Peyer's patch (tissue), 4 donors: Measurements from ENCODE around the gene COL28A1. TPM values are rescaled to one million over a fixed set of nuclear protein-coding genes. Genes with fewer than 3 reads are reported as not detected.

Experiments used
- DNase-seq, 3 donors: peaks; one replicate each; pipeline ENCODE4 v3.0.0-alpha.2; 2017 to 2019
- H3K27ac ChIP-seq, 4 donors: fragments of 200-600 bp; sonication (generic); one replicate each; pipeline ENCODE4 v1.5.1; 2016 to 2019
- H3K27me3 ChIP-seq, 2 donors: fragments of 200-600 bp; sonication (generic); one replicate each; pipeline ENCODE4 v1.5.1; 2019
- H3K36me3 ChIP-seq, 3 donors: fragments of 200-600 bp; sonication (generic); one replicate each; pipeline ENCODE4 v1.5.1; 2016 to 2019
- H3K4me1 ChIP-seq, 4 donors: fragments of 200-600 bp; sonication (generic); one replicate each; pipeline ENCODE4 v1.5.1; 2016 to 2019
- H3K4me3 ChIP-seq, 4 donors: fragments of 200-600 bp; sonication (generic); 1 replicate in 3 of 4; 2 replicates in 1 of 4; pipeline ENCODE4 v1.5.1; 2016 to 2019; ENCODE audit warnings: mild to moderate bottlenecking in 1 of 4
- H3K9me3 ChIP-seq, 4 donors: fragments of 200-600 bp; sonication (generic); one replicate each; pipeline ENCODE4 v1.5.1; 2016 to 2019; ENCODE audit warnings: mild to moderate bottlenecking in 1 of 4
- POLR2A ChIP-seq, 2 donors: fragments of 450-650 bp; IDR thresholded peaks; one replicate each; pipeline ENCODE4 v1.5.1; 2017; ENCODE audit warnings: antibody characterized with exemption in 2 of 2, mild to moderate bottlenecking in 2 of 2, moderate library complexity in 2 of 2
- total RNA-seq, 4 donors: library from RNA; depleted of rRNA; stranded (reverse); fragments of >200 nt; gene quantifications; one replicate each; pipeline ENCODE4 v1.1.0, GENCODE V29; 2016
- TF ChIP-seq, protein P1 (sequence below), 6 experiments: fragments of 450-650 bp in 4 of 6; fragments of 200-600 bp in 2 of 6; sonication (generic) in 1 of 6; IDR thresholded peaks; one replicate each; pipeline ENCODE4 v1.5.1; 2017 to 2019; ENCODE audit warnings: antibody characterized with exemption in 6 of 6, mild to moderate bottlenecking in 3 of 6, moderate library complexity in 1 of 6

COL28A1 gene
- total RNA-seq, 4 donors from 2014 or later: 1.4 to 5.8 (median 1.9) TPM

DNA sequence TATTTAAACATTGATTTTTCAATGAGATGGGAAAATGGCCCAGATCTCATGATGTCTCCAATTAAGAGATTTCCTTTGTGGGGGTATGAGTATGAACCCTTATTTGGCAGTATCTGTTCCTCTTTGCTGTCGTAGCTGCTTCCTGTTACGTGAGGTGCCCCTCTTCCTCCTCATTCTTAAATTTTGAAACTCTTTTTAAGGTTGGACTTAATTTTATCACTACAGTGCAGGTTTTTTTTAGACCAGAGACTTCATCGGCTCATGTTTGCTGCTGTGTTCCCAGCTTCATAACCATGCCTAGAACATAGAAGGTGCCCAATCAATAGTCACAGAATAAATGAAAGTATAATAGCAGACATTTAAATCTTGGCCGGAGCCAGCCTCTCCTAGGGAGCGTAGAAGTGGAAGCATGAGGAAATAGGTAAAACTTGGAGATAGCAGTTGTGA, 33.4 kb upstream of the COL28A1 start:
- Histone ChIP-seq H3K4me1 (peaks cover 0 to 20% (median 6%) of the 10 kb centered on the region in 4 donors), H3K27me3 (no peaks in the 10 kb centered on the region), H3K27ac (peak overlapping the region in 2 of 4 donors; percentile 95 to 97), H3K36me3 (no peaks in the 10 kb centered on the region), H3K9me3 (no peaks in the 10 kb centered on the region), H3K4me3 (peak overlapping the region in 3 of 4 donors; percentile 0 to 6 (median 3))
- DNase-seq: peak in 1 of 3 donors; percentile 38
- TF ChIP-seq, protein P1, sequence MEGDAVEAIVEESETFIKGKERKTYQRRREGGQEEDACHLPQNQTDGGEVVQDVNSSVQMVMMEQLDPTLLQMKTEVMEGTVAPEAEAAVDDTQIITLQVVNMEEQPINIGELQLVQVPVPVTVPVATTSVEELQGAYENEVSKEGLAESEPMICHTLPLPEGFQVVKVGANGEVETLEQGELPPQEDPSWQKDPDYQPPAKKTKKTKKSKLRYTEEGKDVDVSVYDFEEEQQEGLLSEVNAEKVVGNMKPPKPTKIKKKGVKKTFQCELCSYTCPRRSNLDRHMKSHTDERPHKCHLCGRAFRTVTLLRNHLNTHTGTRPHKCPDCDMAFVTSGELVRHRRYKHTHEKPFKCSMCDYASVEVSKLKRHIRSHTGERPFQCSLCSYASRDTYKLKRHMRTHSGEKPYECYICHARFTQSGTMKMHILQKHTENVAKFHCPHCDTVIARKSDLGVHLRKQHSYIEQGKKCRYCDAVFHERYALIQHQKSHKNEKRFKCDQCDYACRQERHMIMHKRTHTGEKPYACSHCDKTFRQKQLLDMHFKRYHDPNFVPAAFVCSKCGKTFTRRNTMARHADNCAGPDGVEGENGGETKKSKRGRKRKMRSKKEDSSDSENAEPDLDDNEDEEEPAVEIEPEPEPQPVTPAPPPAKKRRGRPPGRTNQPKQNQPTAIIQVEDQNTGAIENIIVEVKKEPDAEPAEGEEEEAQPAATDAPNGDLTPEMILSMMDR (IDR thresholded peaks at IDR 0.05): no peak
- TF ChIP-seq POLR2A (IDR thresholded peaks at IDR 0.05): no peak

DNA sequence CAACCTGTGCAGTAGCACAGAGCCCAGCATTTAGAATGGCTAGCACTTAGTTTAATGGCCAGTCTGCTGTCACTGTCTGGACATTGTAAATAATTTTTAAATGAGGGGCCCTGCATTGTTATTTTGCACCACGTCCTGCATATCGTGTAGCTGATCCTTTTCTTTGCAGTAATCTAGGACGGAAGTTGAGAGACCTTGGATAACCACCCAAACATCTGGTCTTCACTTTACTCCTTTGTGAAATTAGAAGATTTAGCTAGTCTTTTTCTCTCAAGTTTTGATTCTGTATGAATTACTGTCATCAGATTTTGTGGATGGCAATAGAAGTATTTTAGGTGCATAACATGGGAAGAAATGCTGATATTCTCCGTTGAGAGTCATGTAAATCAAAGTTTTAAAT, 32.9 kb upstream of the COL28A1 start:
- Histone ChIP-seq H3K9me3 (no peaks in the 10 kb centered on the region), H3K27me3 (no peaks in the 10 kb centered on the region), H3K27ac (peak overlapping the region in 2 of 4 donors; percentile 95 to 97), H3K4me1 (peaks cover 0 to 20% (median 6%) of the 10 kb centered on the region in 4 donors), H3K36me3 (no peaks in the 10 kb centered on the region), H3K4me3 (peak overlapping the region in 3 of 4 donors; percentile 0 to 4 (median 3))
- TF ChIP-seq, protein P1 (IDR thresholded peaks at IDR 0.05): no peak
- DNase-seq: no peak

DNA sequence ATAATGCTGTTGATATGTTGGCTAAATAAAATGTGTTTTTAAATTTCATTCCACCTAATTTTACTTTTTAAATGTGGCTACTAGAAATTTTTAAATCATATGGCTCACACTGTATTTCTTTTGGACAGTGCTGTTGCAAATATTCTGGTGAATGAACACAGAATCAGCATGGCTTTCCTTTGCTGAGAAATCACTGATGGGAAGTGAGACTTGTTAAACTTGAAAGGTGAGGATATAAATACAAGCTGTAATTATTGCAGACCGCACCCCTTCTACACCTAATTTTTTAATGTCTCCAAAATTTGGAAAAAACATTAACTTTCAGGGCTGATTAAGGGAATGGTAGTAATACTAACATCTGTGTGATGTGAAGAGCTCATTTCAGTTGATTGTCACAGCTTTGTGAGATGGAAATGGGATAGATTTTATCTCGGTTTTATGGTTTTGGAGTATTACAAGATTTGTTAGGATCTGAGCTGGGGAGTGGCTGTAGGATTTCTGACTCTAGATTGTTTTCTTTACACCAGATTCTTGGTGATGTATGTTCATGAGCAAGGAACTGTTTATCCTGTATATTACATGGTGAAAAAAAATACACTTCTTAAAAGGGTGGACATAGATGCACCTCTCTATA, 32.3 kb upstream of the COL28A1 start:
- Histone ChIP-seq H3K9me3 (no peaks in the 10 kb centered on the region), H3K36me3 (no peaks in the 10 kb centered on the region), H3K4me3 (peak overlapping the region; percentile 0 to 92 (median 83)), H3K27ac (peak overlapping the region in 2 of 4 donors; percentile 95 to 97), H3K27me3 (no peaks in the 10 kb centered on the region), H3K4me1 (peaks cover 0 to 20% (median 6%) of the 10 kb centered on the region in 4 donors)
- no peak for DNase-seq
- TF ChIP-seq, protein P1 (IDR thresholded peaks at IDR 0.05): no peak

DNA sequence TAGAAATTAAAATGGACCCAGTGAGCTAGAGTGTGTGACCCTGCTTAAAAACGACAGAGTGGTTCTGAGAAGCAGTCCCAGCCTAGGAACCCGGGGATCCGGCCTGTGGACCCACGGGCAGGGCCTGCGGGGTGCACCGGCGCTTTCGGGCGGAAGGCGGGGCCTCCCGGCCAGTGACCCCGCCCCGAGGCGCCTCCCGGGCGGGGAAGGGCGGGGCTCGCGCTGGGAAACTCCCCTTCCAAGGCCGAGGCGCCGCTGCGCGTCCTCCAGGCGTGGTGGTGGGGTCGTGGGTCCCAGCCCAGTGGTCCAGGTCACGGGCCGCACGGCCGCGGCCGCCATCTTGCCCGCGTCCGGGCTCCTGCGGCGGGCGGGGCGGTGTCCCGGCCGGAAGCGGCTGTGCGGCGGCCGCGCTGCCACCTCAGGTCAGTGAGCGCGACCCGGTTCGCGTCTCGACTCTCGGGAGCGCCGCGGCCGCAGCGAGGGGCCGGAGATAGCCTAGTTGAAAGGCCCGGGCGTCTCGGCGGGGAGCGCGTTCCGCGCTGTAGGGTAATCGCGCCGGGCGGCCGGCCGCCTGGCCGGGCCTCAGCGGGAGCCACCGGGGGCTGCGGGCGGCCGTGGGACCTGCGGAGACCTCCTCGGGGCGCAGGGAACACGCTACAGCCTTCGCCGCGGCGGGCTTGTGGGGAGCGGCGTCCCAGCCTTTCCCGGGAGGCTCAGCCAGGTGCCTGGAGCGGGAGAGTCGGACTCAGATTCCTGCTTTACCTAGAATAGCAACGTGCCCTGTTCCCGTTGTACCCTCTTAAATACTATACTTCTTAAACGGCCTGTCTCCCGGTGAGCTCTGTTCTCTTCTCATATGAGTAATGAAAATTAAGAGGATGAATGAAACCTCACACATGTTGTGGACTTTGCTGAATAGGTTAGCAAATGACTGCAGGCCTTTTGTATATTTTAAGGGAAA, 31.3 kb upstream of the COL28A1 start, which contains the start of gene MIOS:
Gene MIOS, plus strand, starts transcription at position 234 of the 961 bp plus-strand sequence. CDS start 5,592 bp downstream, outside the sequence.
- TF ChIP-seq, protein P1 (IDR thresholded peaks at IDR 0.05): no peak
- peak in 1 of 2 donors; percentile 88 for TF ChIP-seq POLR2A (IDR thresholded peaks at IDR 0.05)
- Histone ChIP-seq H3K27me3 (no peaks in the 10 kb centered on the region), H3K4me1 (peaks cover 0 to 20% (median 6%) of the 10 kb centered on the region in 4 donors), H3K4me3 (peak within 1 kb of the TSS; percentile 76 to 95 (median 91)), H3K9me3 (no peaks in the 10 kb centered on the region), H3K36me3 (no peaks in the 10 kb centered on the region), H3K27ac (peak within 1 kb of the TSS; percentile 89 to 97 (median 96))
- DNase-seq: peak; percentile 82 to 94 (median 93)

DNA sequence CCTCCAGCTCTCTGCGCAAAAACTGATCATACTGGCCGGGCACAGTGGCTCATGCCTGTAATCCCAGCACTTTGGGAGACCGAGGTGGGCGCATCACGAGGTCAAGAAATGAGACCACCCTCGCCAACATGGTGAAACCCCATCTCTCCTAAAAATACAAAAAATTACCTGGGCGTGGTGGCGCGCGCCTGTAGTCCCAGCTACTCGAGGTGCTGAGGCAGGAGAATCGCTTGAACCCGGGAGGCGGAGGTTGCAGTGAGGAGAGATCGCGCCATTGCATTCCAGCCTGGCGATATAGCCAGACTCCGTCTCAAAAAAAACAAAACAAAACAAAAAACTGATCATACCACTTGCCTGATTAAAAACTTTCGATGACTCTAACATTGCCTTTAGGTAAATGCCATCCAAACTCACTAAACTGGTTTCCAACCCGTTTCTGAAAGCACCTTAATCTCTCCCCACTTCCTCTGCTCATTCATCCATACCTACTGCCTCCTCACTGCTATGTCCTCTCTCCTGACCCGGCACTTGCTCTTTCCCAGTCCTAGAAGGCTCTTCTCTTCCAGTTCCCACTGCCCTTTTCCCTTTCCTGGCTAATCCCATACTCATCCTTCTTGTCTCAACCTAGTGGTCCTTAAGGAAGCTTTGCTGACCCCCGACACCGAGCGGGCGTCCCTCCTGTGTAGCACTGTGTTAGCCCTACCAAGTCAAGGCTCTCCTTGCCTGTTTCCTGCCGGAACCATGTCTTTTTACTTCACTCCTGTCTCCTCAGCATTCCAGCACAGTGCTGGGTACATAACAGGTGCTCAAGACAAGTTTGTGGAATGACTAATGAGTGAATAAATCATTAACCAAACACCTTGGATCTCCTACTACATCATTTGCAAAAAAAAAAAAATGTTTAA, 30.3 kb upstream of the COL28A1 start:
- peak in 2 of 3 donors; percentile 53 to 54 for DNase-seq
- no peaks in the 10 kb centered on the region for H3K27me3 ChIP-seq
- peaks cover 0 to 20% (median 6%) of the 10 kb centered on the region in 4 donors for H3K4me1 ChIP-seq
- no peaks in the 10 kb centered on the region for H3K9me3 ChIP-seq
- H3K36me3 ChIP-seq: no peaks in the 10 kb centered on the region
- peak overlapping the region; percentile 89 to 97 (median 96) for H3K27ac ChIP-seq
- H3K4me3 ChIP-seq: peak overlapping the region; percentile 76 to 95 (median 91)
- no peak for TF ChIP-seq POLR2A (IDR thresholded peaks at IDR 0.05)
- TF ChIP-seq, protein P1 (IDR thresholded peaks at IDR 0.05): no peak
